Measurements from ENCODE around the gene NOS3.

Gene NOS3

GRCh38 chr7:150979713-150980390 lies 11.0 kb upstream of the NOS3 start:
- no peak for DNase-seq (ENCODE audit: low spot score)

GRCh38 chr7:150980663-150981062 lies 10.2 kb upstream of the NOS3 start:
- DNase-seq (ENCODE audit: low spot score) = no peak

GRCh38 chr7:150981644-150982043 lies 9.2 kb upstream of the NOS3 start:
- no peak for DNase-seq (ENCODE audit: low spot score)

GRCh38 chr7:150982351-150982750 lies 8.5 kb upstream of the NOS3 start:
- no peak for DNase-seq (ENCODE audit: low spot score)

- no peak for DNase-seq (ENCODE audit: low spot score)
These were observed 6.9 kb upstream of the NOS3 start for GRCh38 chr7:150983893-150984368.

GRCh38 chr7:150986099-150986512 lies 4.7 kb upstream of the NOS3 start:
- peak; percentile 59 for DNase-seq (ENCODE audit: low spot score)

GRCh38 chr7:150986556-150986955 lies 4.3 kb upstream of the NOS3 start:
- no peak for DNase-seq (ENCODE audit: low spot score)

- peak; percentile 85 for DNase-seq (ENCODE audit: low spot score)
These were observed 2.3 kb upstream of the NOS3 start for GRCh38 chr7:150988230-150989226.

GRCh38 chr7:150989456-150989855 lies 1.4 kb upstream of the NOS3 start:
- DNase-seq (ENCODE audit: low spot score) = no peak

GRCh38 chr7:150992051-150992640 lies 1.3 kb downstream of the NOS3 start:
- no peak for DNase-seq (ENCODE audit: low spot score)

- peak; percentile 76 for DNase-seq (ENCODE audit: low spot score)
These were observed 2.1 kb downstream of the NOS3 start for GRCh38 chr7:150992833-150993302.

- DNase-seq (ENCODE audit: low spot score) = no peak
These were observed 2.7 kb downstream of the NOS3 start for GRCh38 chr7:150993511-150993910.

GRCh38 chr7:150994141-150994837 lies 3.5 kb downstream of the NOS3 start:
- no peak for DNase-seq (ENCODE audit: low spot score)

GRCh38 chr7:150994838-150995510 lies 4.2 kb downstream of the NOS3 start:
- DNase-seq (ENCODE audit: low spot score) = no peak

GRCh38 chr7:150996376-150997074 lies 5.7 kb downstream of the NOS3 start:
- DNase-seq (ENCODE audit: low spot score) = no peak

- DNase-seq (ENCODE audit: low spot score) = no peak
These were observed 6.3 kb downstream of the NOS3 start for GRCh38 chr7:150997075-150997511.

- DNase-seq (ENCODE audit: low spot score) = no peak
These were observed 7.0 kb downstream of the NOS3 start for GRCh38 chr7:150997817-150998216.

GRCh38 chr7:150998341-150998740 lies 7.5 kb downstream of the NOS3 start:
- no peak for DNase-seq (ENCODE audit: low spot score)

- DNase-seq (ENCODE audit: low spot score) = no peak
These were observed 8.2 kb downstream of the NOS3 start for GRCh38 chr7:150999001-150999400.

- DNase-seq (ENCODE audit: low spot score) = no peak
These were observed 8.8 kb downstream of the NOS3 start for GRCh38 chr7:150999497-151000230.

Measured in iPS-NIHi11 (cell line).